Upper lobe of left lung (tissue), 4 donors: ENCODE measurements around the gene RSRP1.

Experiments
- CTCF ChIP-seq, 6 experiments: fragments of 450-650 bp in 4 of 6; fragments of 200-600 bp in 2 of 6; sonication (generic) in 2 of 6; IDR thresholded peaks; one replicate each; pipeline ENCODE4 v1.5.1; 2016 to 2019; ENCODE audit warnings: antibody characterized with exemption in 6 of 6
- POLR2AphosphoS5 ChIP-seq, 2 donors: sonication (generic); formaldehyde crosslinking; IDR thresholded peaks; one replicate each; pipeline ENCODE4 v1.5.1; 2017; ENCODE audit warnings: antibody characterized with exemption in 2 of 2

DNA sequence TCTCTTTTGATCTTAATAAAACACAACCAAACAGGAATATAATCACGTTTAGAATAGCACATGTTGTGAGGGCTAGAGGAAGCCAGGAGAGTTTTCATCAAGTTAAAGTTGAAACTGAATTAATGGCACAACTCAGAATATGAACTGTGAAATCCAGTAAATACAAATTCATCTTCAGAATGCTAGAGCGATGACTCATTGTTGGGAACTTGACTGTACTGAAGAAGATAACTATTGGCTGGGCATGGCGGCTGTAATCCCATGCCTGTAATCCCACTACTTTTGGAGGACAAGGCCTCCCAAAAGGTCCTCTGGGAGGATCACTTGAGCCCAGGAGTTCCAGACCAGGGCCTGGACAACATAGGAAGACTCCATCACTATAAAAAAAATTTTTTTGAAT lies 23.8 kb downstream of the RSRP1 start:
- TF ChIP-seq CTCF (IDR thresholded peaks at IDR 0.05) (no peak), POLR2AphosphoS5 (IDR thresholded peaks at IDR 0.05) (no peak)
